Measurements from ENCODE around the gene PODN. TPM values are rescaled to one million over a fixed set of nuclear protein-coding genes. Genes with fewer than 3 reads are reported as not detected.

PODN gene
- total RNA-seq, 4 donors from 2014 or later = 88.4 to 197 (median 150) TPM

- no peak for TF ChIP-seq CTCF (IDR thresholded peaks at IDR 0.05; ENCODE audit: low read depth)
These were observed 16.5 kb downstream of the PODN start for GRCh38 chr1:53078333-53079101.

- TF ChIP-seq CTCF (IDR thresholded peaks at IDR 0.05; ENCODE audit: low read depth) = no peak
These were observed 17.2 kb downstream of the PODN start for GRCh38 chr1:53079251-53079650.

- TF ChIP-seq CTCF (IDR thresholded peaks at IDR 0.05; ENCODE audit: low read depth) = no peak
These were observed 18.0 kb downstream of the PODN start for GRCh38 chr1:53080041-53080440.

GRCh38 chr1:53080769-53081168 lies 18.8 kb downstream of the PODN start:
- no peak for TF ChIP-seq CTCF (IDR thresholded peaks at IDR 0.05; ENCODE audit: low read depth)

- no peak for TF ChIP-seq CTCF (IDR thresholded peaks at IDR 0.05; ENCODE audit: low read depth)
These were observed 19.5 kb downstream of the PODN start for GRCh38 chr1:53081384-53082066.

GRCh38 chr1:53082826-53083455 lies 20.9 kb downstream of the PODN start:
- no peak for TF ChIP-seq CTCF (IDR thresholded peaks at IDR 0.05; ENCODE audit: low read depth)
